T1000 (cell line): ENCODE measurements around the gene LRRC36.

Source experiments
- DNase-seq: peaks from one replicate; lab custom pipeline; 2025; ENCODE audit warnings: mixed read lengths; lab: John Stamatoyannopoulos, UW

LRRC36 gene

DNA sequence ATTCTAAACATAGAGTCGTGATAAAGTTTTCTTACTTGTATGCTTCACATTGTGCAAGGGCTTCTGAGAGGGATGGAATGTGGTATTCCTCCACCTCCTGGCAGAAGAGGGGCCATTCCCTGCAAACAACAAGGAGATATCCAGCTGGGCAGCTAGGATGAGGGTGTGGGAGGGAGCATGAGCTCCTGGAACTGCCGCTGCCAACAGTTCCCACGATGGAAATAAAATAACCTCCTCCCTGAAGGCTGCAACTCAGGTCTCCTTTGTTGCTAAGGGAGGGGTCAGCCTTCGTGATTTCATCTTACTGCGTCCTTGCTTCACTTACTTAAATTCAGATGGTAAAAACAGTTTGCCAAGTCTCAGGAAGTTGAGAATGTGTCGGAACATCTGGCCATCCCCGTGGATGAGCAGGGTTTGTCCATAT lies 31.7 kb upstream of the LRRC36 start:
- DNase-seq: no peak

DNA sequence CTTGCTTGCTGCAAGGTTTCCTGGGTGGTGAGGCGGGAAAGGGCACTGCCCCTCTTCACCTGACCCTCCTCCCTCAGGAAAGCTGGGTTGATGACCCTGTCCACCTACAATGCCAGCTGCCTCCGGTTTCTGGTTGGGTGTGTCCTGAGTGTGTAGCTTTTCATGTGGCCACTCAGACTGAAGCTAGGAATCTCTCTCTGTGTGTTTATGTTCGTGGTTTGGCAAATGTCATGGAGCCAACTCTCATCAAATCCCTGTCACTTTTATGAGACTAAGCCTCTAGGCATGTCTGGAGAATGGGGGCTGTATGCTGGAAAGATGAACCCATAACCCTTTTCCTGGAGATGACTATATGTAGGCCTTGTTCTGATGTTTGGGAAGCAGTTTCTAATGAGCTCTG lies 30.2 kb upstream of the LRRC36 start:
- DNase-seq: no peak

DNA sequence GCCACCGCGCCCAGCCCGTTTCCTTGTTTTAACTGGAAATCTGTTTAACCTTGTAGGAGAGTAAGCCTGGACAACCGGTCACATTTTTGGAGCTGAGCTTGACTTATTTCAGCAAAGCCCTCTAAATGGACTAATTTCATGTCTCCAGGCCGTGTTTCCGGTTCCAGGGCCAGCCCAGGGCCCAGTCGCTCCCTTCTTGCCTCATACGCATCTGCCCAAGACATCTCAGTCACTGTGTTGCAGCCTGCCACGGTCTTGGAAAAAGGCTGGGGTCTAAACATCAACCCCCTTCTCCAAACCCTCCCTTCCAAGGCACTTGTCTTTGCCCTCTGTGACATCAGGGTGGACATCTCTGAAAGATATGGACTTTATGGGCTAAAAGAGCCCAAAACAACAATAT lies 28.3 kb upstream of the LRRC36 start:
- no peak for DNase-seq

DNA sequence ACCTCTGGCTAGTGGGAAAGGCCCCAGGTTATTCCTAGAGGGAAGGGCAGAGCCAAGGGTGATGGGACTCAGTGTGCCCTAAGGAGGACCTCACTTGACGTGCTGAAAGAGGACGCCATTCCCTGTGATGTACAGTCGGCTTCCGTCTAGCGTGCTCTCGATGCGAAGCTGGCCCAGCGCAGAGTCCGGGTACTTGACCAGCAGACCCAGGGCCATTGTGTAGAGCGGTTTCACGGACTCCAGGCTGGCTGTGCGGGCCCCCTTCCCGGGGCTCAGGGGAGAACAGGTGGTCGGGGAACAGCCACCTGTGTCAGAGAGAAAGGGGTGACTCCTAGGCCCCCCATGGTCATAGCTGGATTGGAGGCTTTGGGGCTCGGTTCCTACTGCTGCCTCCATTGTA lies 27.3 kb upstream of the LRRC36 start:
- no peak for DNase-seq

DNA sequence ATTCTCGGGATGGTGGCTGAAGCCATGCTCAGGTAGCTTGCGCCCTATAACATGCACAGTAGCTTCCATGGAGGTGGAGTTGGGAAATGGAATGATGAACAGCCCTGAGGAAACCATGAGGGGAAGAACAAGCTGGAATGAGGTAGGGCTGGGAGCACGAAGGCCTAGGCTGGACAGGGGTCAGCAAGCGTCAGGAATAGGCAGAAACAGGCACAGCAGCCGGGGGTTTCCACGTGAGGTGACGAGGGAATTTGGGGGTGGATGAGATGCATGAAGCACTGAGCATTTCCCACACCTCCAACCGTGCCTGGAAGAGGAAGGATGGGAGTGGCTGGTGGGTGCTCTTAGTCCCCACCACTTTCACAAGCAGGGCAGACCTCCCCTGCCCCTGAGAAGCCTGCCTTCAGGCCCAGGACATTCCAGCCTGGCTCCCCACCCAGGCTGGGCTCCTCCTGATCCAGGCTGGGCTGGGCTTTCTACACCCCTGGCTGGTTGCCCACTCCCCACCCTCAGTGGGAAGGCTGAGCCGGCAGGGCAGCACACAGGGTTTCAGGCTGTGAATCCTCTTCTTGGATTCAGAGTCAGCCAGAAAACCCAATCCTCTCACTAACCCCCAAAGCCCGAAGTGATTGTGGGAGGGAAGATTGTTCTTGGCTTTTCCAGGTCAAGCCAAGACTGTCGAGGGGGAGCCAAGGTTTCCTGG lies 25.4 kb upstream of the LRRC36 start:
- no peak for DNase-seq

DNA sequence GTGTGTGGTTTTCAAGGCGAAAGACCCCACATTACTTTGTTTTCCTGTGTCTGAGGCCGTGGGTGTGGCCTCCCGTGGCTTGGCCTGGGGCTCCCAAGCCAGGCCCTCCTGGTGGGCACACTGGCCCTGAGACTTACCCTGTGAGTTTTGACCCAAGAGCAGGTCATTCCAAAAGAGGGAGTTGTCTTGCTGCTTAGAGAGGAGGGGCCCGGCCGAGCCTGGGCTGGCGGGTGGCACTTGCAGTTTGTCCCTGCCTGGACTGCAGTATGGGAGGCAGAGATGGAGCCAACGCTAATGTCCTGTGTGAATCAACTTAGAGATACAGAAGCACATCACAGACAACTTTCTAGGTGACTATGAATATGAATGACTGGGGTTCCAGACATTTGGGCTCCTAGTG lies 24.5 kb upstream of the LRRC36 start:
- no peak for DNase-seq

DNA sequence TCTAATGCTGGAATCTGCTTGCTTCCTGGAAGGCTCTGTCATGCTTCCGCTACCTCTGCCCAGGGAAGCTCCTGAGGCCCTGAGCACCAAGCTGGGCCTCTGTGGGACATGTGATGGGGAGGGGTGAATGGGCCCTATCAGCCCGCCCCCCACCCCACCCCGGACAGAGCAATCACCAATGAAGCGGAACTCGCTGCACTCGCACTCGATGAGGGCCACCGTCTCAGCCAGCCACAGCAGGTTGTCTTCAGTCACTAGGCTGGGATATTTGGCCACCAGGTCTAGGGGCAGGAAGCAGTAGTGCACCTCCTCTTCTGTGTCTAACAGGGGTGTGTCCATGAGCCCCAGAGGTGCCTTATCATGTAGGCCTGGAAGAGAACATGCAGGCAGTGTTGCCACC lies 23.6 kb upstream of the LRRC36 start:
- no peak for DNase-seq

DNA sequence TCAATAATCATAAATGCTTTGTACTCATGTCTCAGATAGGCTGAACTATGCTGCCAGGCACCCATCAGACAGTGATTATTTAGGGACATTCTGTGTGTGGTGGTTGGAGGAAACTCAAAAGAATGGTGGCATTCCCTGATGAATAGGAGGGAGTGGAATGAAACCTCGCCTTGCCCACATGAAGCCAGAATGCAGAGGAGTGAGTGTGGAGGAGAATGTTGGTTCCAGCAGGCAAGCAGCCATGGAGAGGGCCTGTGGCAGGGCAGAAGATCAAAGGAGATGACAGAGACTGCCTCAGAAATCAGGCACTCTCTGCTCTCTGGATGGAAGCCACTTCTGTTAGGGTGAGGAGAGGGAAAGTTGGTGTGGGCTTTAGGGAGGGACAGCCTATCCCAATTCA lies 22.6 kb upstream of the LRRC36 start:
- DNase-seq: no peak

DNA sequence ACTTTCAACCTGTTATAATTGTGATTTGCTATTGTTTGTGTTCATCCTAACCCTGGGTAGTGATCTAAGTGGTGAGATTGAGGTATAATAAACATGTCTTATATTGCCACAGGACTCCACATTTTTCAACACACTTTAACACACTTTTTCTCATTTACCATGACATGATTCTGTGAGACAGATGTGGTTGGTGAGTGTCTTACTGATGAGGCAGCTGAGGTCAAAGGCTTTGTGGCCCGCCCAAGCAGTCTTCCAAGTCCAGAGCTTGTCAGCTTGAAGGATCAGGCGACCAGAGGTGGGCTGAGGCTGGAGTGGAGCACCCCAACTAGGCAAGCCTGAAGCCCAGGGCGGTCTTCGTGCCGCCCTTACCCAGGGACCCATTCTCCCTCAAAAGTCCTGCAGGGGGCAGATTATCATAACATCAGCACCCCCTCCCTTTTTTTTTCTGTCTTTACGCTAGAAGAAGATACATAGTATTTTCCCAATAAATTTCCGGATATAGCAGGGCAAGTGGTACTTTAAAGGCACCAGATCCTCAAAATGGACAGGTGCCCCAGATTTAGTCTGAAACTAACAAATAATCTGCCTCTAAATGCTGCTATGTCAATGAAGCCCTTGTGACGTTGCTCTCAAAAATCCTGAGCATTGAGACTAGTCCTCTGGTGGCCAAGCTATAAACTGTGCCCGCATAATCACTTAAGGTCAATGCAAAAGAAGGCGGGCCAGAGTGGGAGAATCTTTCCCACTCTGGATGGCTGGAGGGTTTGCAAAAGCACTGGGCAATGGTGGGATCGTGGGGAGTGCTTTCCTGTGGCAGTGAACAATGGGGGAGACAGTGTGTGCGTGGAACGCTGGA lies 21.2 kb upstream of the LRRC36 start:
- no peak for DNase-seq

DNA sequence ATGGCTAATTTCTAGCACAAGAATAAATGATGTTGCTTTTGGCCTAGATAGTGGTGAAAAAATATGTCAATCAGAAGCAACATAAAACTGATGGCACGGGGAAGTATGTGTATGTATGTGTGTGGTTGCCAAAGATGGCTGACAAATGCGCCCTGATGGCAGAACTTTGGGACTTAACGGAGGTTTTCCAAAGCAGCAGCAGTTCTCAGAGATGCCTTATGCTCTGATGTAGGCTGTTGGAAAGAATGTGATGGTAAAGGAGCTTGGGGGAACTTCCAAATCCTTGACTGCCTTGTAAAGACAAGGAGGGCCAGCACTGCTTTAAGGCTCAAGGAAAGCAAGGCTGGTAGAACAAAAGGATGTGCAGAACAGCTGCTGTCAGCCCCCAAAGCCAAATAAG lies 16.1 kb upstream of the LRRC36 start:
- no peak for DNase-seq

DNA sequence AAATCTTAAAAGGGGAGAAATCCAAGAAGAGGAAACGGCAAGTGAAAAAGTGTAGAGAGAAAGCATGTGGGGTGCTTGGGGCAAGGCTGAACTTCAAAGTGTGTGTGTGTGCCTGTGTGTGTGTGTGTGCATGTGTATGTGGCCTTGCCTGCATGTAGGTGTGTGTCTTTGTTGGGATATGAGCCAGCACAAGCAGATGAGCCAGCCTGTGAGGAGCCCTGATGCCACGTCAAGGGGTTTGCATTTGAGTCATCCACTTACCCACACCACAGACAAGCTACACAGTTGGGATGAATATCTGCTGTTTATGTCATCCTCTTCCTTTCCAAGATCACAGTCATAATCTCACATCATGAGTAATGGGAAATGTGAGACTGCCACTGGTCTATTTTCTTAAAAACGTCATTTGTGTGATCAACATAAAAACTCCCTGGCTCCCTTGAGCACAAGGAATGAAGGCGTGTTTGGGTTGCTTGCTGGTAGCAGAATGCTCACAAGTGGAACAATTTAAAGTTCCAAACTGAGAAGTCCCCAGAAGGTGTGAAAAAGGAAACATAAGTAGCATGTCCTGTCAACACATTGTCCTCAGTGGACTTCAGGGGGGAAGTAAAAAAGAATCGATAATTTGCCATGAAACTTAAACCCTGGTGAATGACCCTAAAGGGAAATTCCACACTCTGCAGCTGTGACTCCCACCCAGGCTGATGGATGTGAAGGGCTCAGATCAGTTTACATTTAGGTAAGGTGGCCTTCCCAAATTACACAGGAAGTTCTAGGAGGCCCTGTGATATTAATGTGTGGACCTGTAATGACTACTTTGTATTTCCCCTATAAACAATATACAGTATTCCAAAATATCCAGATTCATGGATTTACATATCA lies 14.8 kb upstream of the LRRC36 start:
- DNase-seq: peak; percentile 68

DNA sequence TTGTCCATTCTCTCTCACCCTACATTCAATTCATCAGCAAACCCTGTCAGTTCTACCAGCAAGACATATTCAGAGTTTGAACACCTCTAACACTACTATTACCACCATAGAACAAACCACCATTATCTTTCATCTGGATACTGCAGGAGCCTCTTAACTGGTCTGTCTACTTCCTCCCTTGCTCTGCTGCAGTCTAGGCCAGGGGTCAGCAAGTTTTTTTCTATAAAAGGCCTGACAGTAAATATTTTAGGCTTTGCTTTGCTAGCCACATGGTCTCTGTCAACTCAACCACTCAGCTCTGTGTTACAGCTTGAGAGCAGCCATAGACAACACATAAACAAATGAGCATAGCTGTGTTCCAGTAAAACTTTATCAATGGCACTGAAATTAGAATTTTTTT lies 13.9 kb upstream of the LRRC36 start:
- no peak for DNase-seq

DNA sequence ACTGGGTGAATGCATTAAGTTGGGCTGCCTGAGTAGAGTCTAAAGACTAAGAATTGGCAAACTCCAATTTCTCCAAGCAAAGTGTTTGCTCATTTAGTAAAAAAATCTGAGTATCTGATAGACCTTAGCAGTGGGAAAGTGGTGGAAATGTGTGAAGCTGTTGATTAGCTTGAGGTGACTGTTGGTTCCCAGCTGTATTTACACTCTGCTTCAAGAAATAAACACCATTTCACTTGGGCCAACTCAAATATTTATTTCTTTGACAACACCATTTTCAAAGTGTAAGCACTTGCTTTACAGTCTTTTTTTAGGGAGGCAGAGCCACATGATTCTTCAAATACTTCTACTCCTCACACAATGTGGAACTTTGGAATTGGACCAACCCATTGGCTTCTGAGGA lies 8.8 kb upstream of the LRRC36 start:
- no peak for DNase-seq

DNA sequence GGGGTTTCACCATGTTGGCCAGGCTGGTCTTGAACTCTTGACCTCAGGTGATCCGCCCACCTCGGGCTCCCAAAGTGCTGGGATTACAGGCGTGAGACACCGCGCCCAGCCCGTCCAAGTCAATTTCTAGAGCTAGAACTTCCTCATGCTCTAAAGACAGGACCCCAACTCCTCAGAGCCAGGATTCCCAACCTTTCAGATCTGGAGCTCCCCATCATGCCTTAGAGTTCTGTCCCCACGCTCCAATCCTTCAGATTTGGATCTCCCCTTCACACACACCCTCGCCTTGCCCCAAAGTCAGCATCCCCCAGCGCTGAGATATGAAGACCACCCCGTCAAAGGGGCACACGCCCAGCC lies 522 bp upstream of the LRRC36 start:
- DNase-seq: no peak

DNA sequence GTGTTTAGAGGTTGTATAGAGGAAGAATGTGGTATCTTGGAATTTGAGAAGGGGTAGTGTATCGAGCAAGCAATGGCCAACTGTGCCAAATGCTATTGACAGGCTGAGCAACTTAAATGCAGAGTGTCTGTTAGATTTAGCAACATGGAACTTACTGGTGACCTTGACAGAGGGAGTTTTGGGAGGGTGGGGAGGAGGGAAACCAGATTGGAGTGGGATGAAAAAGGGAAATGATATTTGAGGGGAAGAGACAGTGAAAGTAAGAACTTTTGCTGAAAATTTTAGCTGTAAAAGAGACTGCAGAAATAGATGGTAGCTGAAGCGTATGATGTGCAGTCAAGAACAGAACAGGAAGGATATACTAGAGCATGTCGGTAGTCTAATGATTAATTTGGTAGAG lies 1.1 kb downstream of the LRRC36 start:
- no peak for DNase-seq

DNA sequence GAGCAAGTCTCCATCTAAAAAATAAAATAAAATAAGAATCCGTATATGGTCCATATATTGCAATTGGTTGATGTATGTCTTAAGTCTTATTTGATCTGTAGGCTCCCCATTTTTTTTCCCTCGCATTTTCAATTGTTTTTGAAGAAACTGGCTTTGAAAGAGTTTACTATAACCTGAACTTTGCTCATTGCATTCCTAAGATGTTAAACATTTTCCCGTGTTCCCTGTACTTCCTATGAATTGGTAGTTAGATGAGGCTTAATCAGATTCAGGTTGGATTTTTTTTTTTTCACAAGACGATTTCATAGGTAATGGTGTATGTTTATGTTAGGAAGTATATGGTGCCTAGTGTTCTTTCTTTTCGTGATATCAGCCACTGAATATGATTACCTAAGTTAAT lies 3.3 kb downstream of the LRRC36 start:
- no peak for DNase-seq

DNA sequence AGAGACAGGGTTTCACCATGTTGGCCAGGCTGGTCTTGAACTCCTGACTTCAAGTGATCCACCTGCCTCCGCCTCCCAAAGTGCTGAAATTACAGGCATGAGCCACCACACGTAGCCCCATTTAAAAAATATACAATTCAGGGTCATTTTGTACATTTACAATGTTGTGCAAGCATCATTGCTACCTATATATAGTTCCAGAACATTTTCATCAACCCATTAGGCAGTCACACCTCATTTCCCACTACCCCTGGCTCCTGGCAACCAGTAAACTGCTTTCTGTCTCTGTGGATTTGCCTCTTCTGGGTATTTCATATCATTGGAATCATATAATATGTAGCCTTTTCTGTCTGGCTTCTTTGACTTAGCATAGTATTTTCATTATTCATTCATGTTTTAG lies 6.7 kb downstream of the LRRC36 start:
- no peak for DNase-seq

DNA sequence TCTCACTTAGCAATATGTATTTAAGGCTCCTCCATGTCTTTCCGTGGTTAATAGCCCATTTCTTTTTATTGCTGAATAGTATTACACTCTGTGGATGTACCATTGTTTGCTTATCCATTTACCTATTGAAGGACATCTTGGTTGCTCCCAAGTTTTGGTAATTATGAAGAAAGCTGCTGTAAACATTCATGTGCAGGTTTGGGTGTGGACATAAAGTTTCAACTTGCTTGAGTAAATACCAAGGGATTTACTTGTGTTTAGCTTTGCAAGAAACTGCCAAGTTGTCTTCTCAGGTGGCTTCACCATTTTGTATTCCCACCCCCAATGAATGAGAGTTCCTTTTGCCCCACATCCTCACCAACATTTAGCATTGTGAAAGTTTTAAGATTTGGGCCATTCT lies 9.5 kb downstream of the LRRC36 start:
- DNase-seq: no peak

DNA sequence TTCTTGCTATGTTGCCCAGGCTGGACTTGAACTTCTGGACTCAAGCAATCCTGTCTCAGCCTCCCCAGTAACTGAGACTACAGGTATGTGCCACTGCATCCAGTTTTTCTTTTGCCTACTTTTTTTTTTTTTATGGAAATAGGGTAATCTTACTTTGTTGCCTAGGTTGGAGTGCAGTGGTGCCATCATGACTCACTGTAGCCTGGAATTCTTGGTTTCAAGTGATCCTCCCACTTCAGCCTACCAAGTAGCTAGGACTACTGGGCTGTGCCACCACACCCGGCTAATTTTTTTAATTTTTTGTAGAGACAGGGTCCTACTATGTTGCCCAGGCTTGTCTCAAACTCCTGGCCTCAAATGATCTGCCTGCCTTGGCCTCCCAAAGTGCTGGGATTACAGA lies 10.0 kb downstream of the LRRC36 start:
- DNase-seq: no peak

DNA sequence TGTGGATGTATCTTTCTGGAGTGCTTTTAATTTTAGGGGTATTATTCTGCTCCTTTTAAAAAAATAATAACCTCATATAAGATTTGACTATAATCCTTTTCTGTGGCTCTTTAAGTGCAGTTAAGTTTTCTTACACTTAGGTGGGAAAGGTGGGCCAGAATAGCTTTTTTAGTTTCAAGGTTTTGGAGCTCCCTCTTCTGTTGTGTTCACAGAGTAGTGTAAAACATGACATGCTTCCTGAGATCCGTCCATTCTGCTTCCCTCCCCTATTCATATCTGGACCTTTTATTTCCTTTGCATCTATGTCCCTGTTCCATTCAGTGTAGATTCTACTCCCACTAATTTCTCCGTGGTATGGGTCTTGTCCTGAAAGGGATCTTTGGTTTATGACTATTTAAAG lies 12.8 kb downstream of the LRRC36 start:
- DNase-seq: no peak

DNA sequence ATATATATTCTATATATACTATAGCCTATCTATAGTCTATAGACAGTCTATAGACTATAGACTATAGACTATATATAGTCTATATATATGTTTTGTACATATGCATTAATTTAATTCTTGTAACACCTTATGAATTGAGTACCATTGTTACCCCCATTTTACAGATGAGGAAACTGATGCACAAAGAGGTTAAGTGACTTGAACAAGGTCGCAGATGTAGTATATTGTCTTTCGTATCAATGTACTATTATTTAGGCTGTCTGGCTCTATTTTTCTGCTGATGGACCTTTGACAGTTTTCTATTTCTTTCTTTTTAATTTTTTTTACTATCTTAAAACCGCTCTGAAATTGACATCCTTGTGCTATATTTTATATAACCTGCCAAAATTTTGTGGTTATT lies 14.6 kb downstream of the LRRC36 start:
- DNase-seq: no peak

DNA sequence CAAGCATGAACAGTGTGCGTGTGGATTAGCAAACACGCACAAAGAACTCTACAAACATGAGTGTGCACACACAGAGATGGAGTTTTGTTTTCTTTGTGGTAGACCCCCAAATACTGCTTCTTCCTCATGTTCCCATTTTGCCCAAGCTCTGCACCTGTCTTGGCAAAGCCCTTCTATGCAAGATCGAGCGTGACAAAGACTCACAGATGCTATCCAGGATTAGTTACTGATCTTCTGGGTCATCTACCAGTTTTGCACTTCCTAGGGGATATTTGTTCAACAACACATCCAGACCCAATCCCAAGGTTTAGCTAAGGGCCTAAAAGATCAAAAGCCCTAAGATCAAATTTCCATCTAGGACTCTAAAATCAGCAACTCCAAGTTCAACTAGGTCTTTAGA lies 16.0 kb downstream of the LRRC36 start:
- DNase-seq: no peak

DNA sequence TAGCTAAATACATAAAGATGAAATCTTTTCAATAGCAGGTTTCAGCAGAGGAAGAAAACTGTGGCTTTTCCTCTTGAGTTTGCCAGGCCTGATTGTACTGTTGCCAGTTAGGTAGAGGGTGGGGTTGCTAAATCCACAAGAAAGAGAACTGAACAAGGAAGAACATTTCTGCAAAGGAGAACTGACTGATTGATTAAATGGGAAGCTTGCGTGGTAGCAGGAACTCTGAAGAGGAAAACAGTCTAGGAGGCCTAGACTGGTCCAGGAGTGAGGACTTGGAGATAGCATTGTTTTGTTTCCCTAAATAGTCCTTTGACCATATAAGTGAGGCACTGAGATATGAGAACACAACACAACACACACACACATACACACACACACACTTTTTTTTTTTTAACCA lies 18.8 kb downstream of the LRRC36 start:
- DNase-seq: no peak
